ENCODE measurements around the gene L1TD1. TPM values are rescaled to one million over a fixed set of nuclear protein-coding genes. Genes with fewer than 3 reads are reported as not detected.
"Not testable (repeated sequence)": the region's sequence is repeated elsewhere in the genome, so short reads cannot be mapped to it uniquely, and the experiment has no call there.

Gene L1TD1
- total and polyA plus RNA-seq, 9 donors = 0.05 to 0.61 (median 0.41) TPM; not detected in 3

DNA sequence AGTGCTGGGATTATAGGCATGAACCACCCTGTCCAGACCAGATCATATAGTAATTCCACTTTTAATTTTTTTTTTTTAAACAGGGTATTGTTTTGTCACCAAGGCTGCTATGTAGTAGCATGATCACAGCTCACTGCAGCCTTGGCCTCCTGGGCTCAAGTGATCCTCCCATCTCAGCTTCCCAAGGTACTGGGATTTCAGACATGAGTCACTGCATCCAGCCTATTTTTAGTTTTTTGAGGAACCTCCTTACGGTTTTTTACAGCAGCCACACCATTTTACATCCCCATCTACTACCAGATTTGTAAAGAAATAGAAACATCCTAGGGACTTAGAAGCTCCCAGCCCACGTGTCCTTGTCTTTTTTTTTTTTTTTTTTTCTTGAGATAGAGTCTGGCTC is 24.0 kb downstream of the L1TD1 start:
- Histone ChIP-seq H3K4me3 (no peak overlapping the region), H3K4me1 (ENCODE audit: insufficient read depth) (no peaks in the 10 kb centered on the region), H3K27ac (no peak overlapping the region), H3K9me3 (no peaks in the 10 kb centered on the region), H3K27me3 (no peaks in the 10 kb centered on the region), H3K36me3 (no peaks in the 10 kb centered on the region)
- intact Hi-C loops (cut with DNase I) = no loop called here
- WGBS, 3 donors = 55 to 65% (median 65%) methylated on average over 2 of the region's 2 CpGs
- TF ChIP-seq EP300 (IDR thresholded peaks at IDR 0.05) (no peak), POLR2A (IDR thresholded peaks at IDR 0.05) (no peak)
- TF ChIP-seq, protein P1, sequence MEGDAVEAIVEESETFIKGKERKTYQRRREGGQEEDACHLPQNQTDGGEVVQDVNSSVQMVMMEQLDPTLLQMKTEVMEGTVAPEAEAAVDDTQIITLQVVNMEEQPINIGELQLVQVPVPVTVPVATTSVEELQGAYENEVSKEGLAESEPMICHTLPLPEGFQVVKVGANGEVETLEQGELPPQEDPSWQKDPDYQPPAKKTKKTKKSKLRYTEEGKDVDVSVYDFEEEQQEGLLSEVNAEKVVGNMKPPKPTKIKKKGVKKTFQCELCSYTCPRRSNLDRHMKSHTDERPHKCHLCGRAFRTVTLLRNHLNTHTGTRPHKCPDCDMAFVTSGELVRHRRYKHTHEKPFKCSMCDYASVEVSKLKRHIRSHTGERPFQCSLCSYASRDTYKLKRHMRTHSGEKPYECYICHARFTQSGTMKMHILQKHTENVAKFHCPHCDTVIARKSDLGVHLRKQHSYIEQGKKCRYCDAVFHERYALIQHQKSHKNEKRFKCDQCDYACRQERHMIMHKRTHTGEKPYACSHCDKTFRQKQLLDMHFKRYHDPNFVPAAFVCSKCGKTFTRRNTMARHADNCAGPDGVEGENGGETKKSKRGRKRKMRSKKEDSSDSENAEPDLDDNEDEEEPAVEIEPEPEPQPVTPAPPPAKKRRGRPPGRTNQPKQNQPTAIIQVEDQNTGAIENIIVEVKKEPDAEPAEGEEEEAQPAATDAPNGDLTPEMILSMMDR (IDR thresholded peaks at IDR 0.05) = no peak
- DNase-seq = no peak

DNA sequence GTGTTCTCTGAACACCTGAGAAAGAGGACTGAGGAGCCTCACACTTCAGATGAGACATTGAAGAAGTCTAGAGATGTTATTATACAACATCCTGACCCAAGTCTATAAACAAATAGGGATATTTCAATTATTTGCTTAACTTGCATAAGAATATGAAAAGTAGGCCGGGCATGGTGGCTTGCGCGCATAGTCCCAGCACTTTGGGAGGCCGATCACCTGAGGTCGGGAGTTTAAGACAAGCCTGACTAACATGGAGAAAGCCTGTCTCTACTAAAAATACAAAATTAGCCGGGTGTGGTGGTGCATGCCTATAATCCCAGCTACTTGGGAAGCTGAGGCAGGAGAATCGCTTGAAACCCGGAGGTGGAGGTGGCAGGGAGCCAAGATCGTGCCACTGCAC is 25.8 kb downstream of the L1TD1 start:
- 84 to 95% (median 93%) methylated on average over 9 of the region's 9 CpGs for WGBS, 3 donors
- H3K4me3 ChIP-seq; DNase-seq; H3K36me3 ChIP-seq; H3K27ac ChIP-seq; H3K27me3 ChIP-seq; intact Hi-C loops (cut with DNase I); H3K9me3 ChIP-seq; H3K4me1 ChIP-seq (ENCODE audit: insufficient read depth): not testable (repeated sequence)

DNA sequence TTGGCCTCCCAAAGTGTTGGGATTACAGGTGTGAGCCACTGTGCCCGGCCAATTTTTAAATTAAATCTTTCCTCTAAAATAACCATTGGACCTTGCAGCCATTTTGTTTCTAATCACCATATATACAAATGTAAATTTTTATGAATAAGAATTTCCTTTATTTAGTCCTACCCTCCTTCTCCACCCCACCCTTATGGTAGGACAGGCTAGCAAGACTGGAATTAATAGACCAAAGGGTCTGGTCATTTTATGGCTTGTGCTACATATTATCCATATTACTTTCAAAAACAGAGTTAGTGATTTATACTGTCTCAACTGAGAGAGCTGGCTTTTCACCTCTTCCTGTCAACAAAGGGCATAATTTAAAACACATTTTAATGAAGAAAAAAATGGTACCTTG is 26.5 kb downstream of the L1TD1 start:
- Histone ChIP-seq H3K27ac (no peak overlapping the region), H3K4me1 (ENCODE audit: insufficient read depth) (no peaks in the 10 kb centered on the region), H3K4me3 (no peak overlapping the region), H3K9me3 (no peaks in the 10 kb centered on the region), H3K36me3 (no peaks in the 10 kb centered on the region), H3K27me3 (no peaks in the 10 kb centered on the region)
- WGBS, 3 donors = 95 to 98% (median 98%) methylated on average over 1 of the region's 1 CpG
- TF ChIP-seq POLR2A (IDR thresholded peaks at IDR 0.05) (no peak), EP300 (IDR thresholded peaks at IDR 0.05) (no peak)
- TF ChIP-seq, protein P1 (IDR thresholded peaks at IDR 0.05) = no peak
- no peak for DNase-seq
- intact Hi-C loops (cut with DNase I) = no loop called here

DNA sequence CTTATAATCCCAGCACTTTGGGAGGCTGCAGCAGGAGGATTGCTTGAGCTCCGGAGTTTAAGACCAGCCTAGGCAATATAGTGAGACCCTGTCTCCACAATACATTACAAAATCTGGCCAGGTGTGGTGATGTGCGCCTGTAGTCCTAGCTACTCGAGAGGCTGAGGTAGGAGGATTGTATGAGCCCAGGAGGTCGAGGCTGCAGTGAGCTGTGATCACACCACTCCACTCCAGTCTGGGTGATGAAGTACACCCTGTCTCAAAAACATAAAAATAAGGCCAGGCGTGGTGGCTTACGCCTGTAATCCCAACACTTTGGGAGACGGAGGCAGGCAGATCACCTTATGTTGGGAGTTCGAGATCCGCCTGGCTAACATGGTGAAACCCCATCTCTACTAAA is 27.7 kb downstream of the L1TD1 start:
- Histone ChIP-seq H3K27ac (no peak overlapping the region), H3K27me3 (no peaks in the 10 kb centered on the region), H3K9me3 (no peaks in the 10 kb centered on the region), H3K36me3 (no peaks in the 10 kb centered on the region), H3K4me3 (no peak overlapping the region), H3K4me1 (ENCODE audit: insufficient read depth) (no peaks in the 10 kb centered on the region)
- intact Hi-C loops (cut with DNase I) = no loop called here
- 72 to 89% (median 88%) methylated on average over 9 of the region's 9 CpGs for WGBS, 3 donors
- no peak for DNase-seq
- TF ChIP-seq EP300 (IDR thresholded peaks at IDR 0.05) (no peak), POLR2A (IDR thresholded peaks at IDR 0.05) (no peak)
- TF ChIP-seq, protein P1 (IDR thresholded peaks at IDR 0.05) = no peak

DNA sequence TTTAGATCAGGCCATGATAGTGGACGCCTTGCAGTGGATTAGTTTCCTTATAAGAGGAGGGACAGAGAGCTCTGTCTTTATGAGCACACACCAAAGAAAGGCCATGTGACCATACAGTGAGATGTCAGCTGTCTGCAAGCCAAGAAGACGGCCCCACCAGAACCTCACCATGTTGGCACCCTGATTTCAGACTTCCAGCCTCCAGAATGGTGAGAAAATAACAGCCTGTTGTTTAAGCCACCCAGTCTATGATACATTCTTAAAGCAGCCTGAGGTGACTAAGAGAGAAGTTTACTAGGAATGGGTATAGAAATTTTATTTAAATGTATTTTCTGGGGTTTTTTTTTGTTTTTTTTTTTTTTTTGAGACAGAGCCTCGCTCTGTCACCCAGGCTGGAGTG is 29.5 kb downstream of the L1TD1 start:
- Histone ChIP-seq H3K36me3 (no peaks in the 10 kb centered on the region), H3K4me1 (ENCODE audit: insufficient read depth) (no peaks in the 10 kb centered on the region), H3K27me3 (no peaks in the 10 kb centered on the region), H3K9me3 (no peaks in the 10 kb centered on the region), H3K4me3 (no peak overlapping the region), H3K27ac (no peak overlapping the region)
- no peak for DNase-seq
- WGBS, 3 donors = 43 to 93% (median 60%) methylated on average over 2 to 3 of the region's 3 CpGs
- intact Hi-C loops (cut with DNase I) = no loop called here
- TF ChIP-seq, protein P1 (IDR thresholded peaks at IDR 0.05) = no peak
- TF ChIP-seq POLR2A (IDR thresholded peaks at IDR 0.05) (no peak), EP300 (IDR thresholded peaks at IDR 0.05) (no peak)

All from ovary (tissue), 9 donors.